A549 (cell line): Measurements from ENCODE around the gene SYNE4. TPM values are rescaled to one million over a fixed set of nuclear protein-coding genes. Genes with fewer than 3 reads are reported as not detected.
A peak's percentile ranks its signal among the peaks of the same experiment; 100 is the strongest.
"Not testable (repeated sequence)": the region's sequence is repeated elsewhere in the genome, so short reads cannot be mapped to it uniquely, and the experiment has no call there.

ENCODE experiments used
- ATAC-seq, 2 experiments: fragments of 200-7000 bp in 1 of 2; fragments of >200 bp in 1 of 2; cut with Nextera tagmentation in 1 of 2; cut with Tn5 transposase in 1 of 2; 3 replicates each; pipeline versions ENCODE4 v1.8.0 to v1.9.1; 2018 to 2020; ENCODE audit warnings: mild to moderate bottlenecking in 1 of 2, moderate library complexity in 1 of 2
- CTCF ChIA-PET: fragments of 300-600 bp; sonication (Branson Sonifier 250); formaldehyde crosslinking; extraction: SDS; loops from one replicate; lab custom pipeline; 2021; ENCODE audit warnings: antibody characterized with exemption, inconsistent platforms; lab: Yijun Ruan, JAX
- POLR2A ChIA-PET: fragments of 350-600 bp; formaldehyde crosslinking; extraction: SDS; loops from one replicate; lab custom pipeline; 2021; ENCODE audit warnings: antibody characterized with exemption, inconsistent platforms; lab: Yijun Ruan, JAX
- DNase-seq, 2 experiments: peaks; one replicate each; pipeline versions ENCODE4 v3.0.0 to v3.0.0-alpha.2; 2011 to 2016; ENCODE audit warnings: low read depth in 1 of 2, low spot score in 1 of 2
- FAIRE-seq: peaks from 2 replicates; lab custom pipeline; 2011; peaks lifted over from hg19 to GRCh38; lab: Jason Lieb, UNC
- H3K27ac ChIP-seq, 2 experiments: fragments of >200 bp; sonication (Bioruptor Twin); formaldehyde crosslinking; 3 replicates each; pipeline ENCODE4 v1.5.1; 2016 to 2017
- H3K4me1 ChIP-seq: fragments of >200 bp; sonication (Bioruptor Twin); formaldehyde crosslinking; 3 replicates; pipeline ENCODE4 v1.6.1; 2016
- H3K4me2 ChIP-seq: fragments of >200 bp; sonication (Bioruptor Twin); formaldehyde crosslinking; 3 replicates; pipeline ENCODE4 v1.6.1; 2016
- H3K4me3 ChIP-seq: fragments of >200 bp; sonication (Bioruptor Twin); formaldehyde crosslinking; 3 replicates; pipeline ENCODE4 v1.5.1; 2016
- H3K9me3 ChIP-seq: fragments of >200 bp; sonication (Bioruptor Twin); formaldehyde crosslinking; 3 replicates; pipeline ENCODE4 v1.6.1; 2016
- CBX2 ChIP-seq: fragments of 200-600 bp; sonication (generic); IDR thresholded peaks from 2 replicates; pipeline ENCODE4 v1.6.1; 2016; ENCODE audit warnings: low read depth, mild to moderate bottlenecking, borderline replicate concordance
- CEBPB ChIP-seq, 2 experiments: fragments of >200 bp in 1 of 2; sonication (Bioruptor Twin) in 1 of 2; formaldehyde crosslinking in 1 of 2; IDR thresholded peaks; 2 replicates each; pipeline ENCODE4 v1.6.1; 2012 to 2016
- EHF ChIP-seq: fragments of 250-450 bp; sonication (Bioruptor Pico); IDR thresholded peaks from 2 replicates; pipeline ENCODE4 v1.5.0; 2020; ENCODE audit warnings: mild to moderate bottlenecking
- FOSB ChIP-seq: fragments of 250-450 bp; sonication (Bioruptor Pico); IDR thresholded peaks from 2 replicates; pipeline ENCODE4 v1.5.0; 2020; ENCODE audit warnings: mild to moderate bottlenecking, moderate library complexity
- FOSL2 ChIP-seq, 2 experiments: fragments of 450-650 bp in 1 of 2; fragments of >200 bp in 1 of 2; sonication (Bioruptor Twin) in 1 of 2; formaldehyde crosslinking; IDR thresholded peaks; 2 replicates each; pipeline versions ENCODE4 v1.5.0 to v1.6.1; 2016 to 2020; ENCODE audit warnings: mild to moderate bottlenecking in 1 of 2, moderate library complexity in 1 of 2
- HOXA7 ChIP-seq: fragments of 250-450 bp; sonication (Bioruptor Pico); IDR thresholded peaks from 2 replicates; pipeline ENCODE4 v1.5.0; 2020; ENCODE audit warnings: mild to moderate bottlenecking, moderate library complexity
- JUNB ChIP-seq: fragments of >200 bp; sonication (Bioruptor Twin); formaldehyde crosslinking; IDR thresholded peaks from 2 replicates; pipeline ENCODE4 v1.6.1; 2016
- NPAS2 ChIP-seq: fragments of 250-450 bp; sonication (Bioruptor Pico); IDR thresholded peaks from 2 replicates; pipeline ENCODE4 v1.8.0; 2022; ENCODE audit warnings: mild to moderate bottlenecking, moderate library complexity, borderline replicate concordance
- NR3C1 ChIP-seq: fragments of >200 bp; sonication (Bioruptor Twin); formaldehyde crosslinking; IDR thresholded peaks from 3 replicates; pipeline ENCODE4 v1.6.1; 2017
- PBX3 ChIP-seq: IDR thresholded peaks from 2 replicates; pipeline ENCODE4 v1.6.1; 2012
- RAD21 ChIP-seq, 2 experiments: fragments of >200 bp in 1 of 2; sonication (Bioruptor Twin) in 1 of 2; formaldehyde crosslinking in 1 of 2; IDR thresholded peaks in 1 of 2; conservative IDR thresholded peaks in 1 of 2; 2 replicates in 1 of 2; 3 replicates in 1 of 2; pipeline ENCODE4 v1.6.1; 2012 to 2018; ENCODE audit warnings: inconsistent platforms in 1 of 2
- RFX5 ChIP-seq: fragments of 450-650 bp; IDR thresholded peaks from 2 replicates; pipeline ENCODE4 v1.7.1; 2014; ENCODE audit warnings: antibody characterized with exemption, mild to moderate bottlenecking, moderate library complexity
- ZSCAN20 ChIP-seq: fragments of 250-450 bp; sonication (Bioruptor Pico); IDR thresholded peaks from 2 replicates; pipeline ENCODE4 v1.8.0; 2022; ENCODE audit warnings: mild to moderate bottlenecking, moderate library complexity
- WGBS: methylation state at CpG from one replicate; pipeline ENCODE4 v1.1.6; 2017; ENCODE audit errors: missing lambda C conversion rate; 5-methylcytosine and 5-hydroxymethylcytosine counted together
- polyA plus RNA-seq, 4 experiments: library from polyadenylated mRNA; depleted of rRNA in 3 of 4; stranded (reverse); fragments of >200 nt; fragmentation: RNase III in 1 of 4; extraction: RNeasy Plus Mini Kit Qiagen cat#74134 plus additional on column Dnase treatment in 1 of 4; gene quantifications; 2 replicates in 3 of 4; 3 replicates in 1 of 4; pipeline ENCODE4 v1.2.3, GENCODE V29; 2011 to 2017

Gene SYNE4
- polyA plus RNA-seq, 2 of the 4 experiments (the other 2 are of a cell fraction) = 0.37 to 0.56 TPM

GRCh38 chr19:36046443-36047050 is 37.9 kb upstream of the SYNE4 start:
- CTCF ChIA-PET = interaction anchor here (1.5 to 1.6 kb wide), 2 partner anchors 10 to 17 kb away, joined by 4 to 5 read pairs; no protein-coding TSS in a partner anchor
- no peak for DNase-seq

GRCh38 chr19:36043952-36044351 is 35.3 kb upstream of the SYNE4 start:
- POLR2A ChIA-PET = interaction anchor here (2.0 kb wide), 1 partner anchor 10 kb away, joined by 5 read pairs; the partner anchor contains the start of gene THAP8
- CTCF ChIA-PET = interaction anchor here (0.8 to 1.7 kb wide), 4 partner anchors 16 to 69 kb away, joined by 3 to 6 read pairs (median 3); no protein-coding TSS in a partner anchor
- no peak overlapping the region for H3K4me3 ChIP-seq
- peak; percentile 86 for FAIRE-seq
- H3K9me3 ChIP-seq = no peaks in the 10 kb centered on the region
- H3K27ac ChIP-seq = no peak overlapping the region
- peaks cover 20% of the 10 kb centered on the region for H3K4me1 ChIP-seq
- no peak for DNase-seq
- TF ChIP-seq NPAS2 (CRISPR knock-in tag) (no peak), RAD21 (conservative IDR thresholded peaks at IDR 0.05 in 1 of 2, IDR thresholded peaks at IDR 0.05 in 1 of 2) (no peak), EHF (no peak), PBX3 (no peak), CBX2 (no peak), HOXA7 (CRISPR knock-in tag) (no peak), RFX5 (no peak), ZSCAN20 (CRISPR knock-in tag) (no peak)
- ATAC-seq = no peak
- 92% methylated on average over 2 of the region's 2 CpGs for WGBS
- no peak overlapping the region for H3K4me2 ChIP-seq

More at GRCh38 chr19:36046443-36047050, 37.9 kb upstream of the SYNE4 start:
- WGBS = 87% methylated on average over 5 of the region's 5 CpGs
- H3K4me1 ChIP-seq = peaks cover 12% of the 10 kb centered on the region
- H3K27ac ChIP-seq = no peak overlapping the region
- H3K4me2 ChIP-seq = no peak overlapping the region
- H3K9me3 ChIP-seq = no peaks in the 10 kb centered on the region
- TF ChIP-seq NR3C1 (no peak), FOSB (no peak)
- POLR2A ChIA-PET = no interaction called here
- ATAC-seq = no peak
- FAIRE-seq = peak; percentile 67
- no peak overlapping the region for H3K4me3 ChIP-seq

- no peak overlapping the region for H3K4me3 ChIP-seq
- POLR2A ChIA-PET = interaction anchor here (0.7 to 1.2 kb wide), 3 partner anchors 12 to 72 kb away, joined by 4 to 8 read pairs (median 5); partner anchors contain the start of genes ALKBH6 and THAP8
- peak overlapping the region; percentile 54 for H3K4me2 ChIP-seq
- CTCF ChIA-PET = interaction anchor here (0.7 to 1.2 kb wide), 3 partner anchors 13 to 95 kb away, joined by 3 read pairs; no protein-coding TSS in a partner anchor
- TF ChIP-seq JUNB (no peak), FOSL2 (IDR thresholded peaks at IDR 0.05) (no peak), FOSL2 (CRISPR knock-in tag; IDR thresholded peaks at IDR 0.05) (no peak), CEBPB (IDR thresholded peaks at IDR 0.05) (peak; percentile 56 to 77; a peak in 3 of 4 replicates), PBX3 (no peak)
- FAIRE-seq = no peak
- peak; percentile 65 to 74; a peak in 5 of 6 replicates for ATAC-seq
- peak overlapping the region; percentile 50 to 58; a peak in 5 of 6 replicates for H3K27ac ChIP-seq
- H3K9me3 ChIP-seq = no peaks in the 10 kb centered on the region
- peaks cover 20% of the 10 kb centered on the region for H3K4me1 ChIP-seq
- peak in 1 of 2 experiments; percentile 72 for DNase-seq
- WGBS = 17% methylated on average over 3 of the region's 3 CpGs
Measured at GRCh38 chr19:36041831-36042230, 33.2 kb upstream of the SYNE4 start.

- 85% methylated on average over 6 of the region's 6 CpGs for WGBS
- Histone ChIP-seq H3K4me2 (peak overlapping the region; percentile 54), H3K27ac (peak overlapping the region; percentile 41 to 58; a peak in 5 of 6 replicates), H3K4me1 (peaks cover 20% of the 10 kb centered on the region)
- POLR2A ChIA-PET = interaction anchor here (1.2 kb wide), 1 partner anchor 27 kb away, joined by 5 read pairs; the partner anchor contains the start of gene ALKBH6
- ATAC-seq, H3K9me3 ChIP-seq, H3K4me3 ChIP-seq, DNase-seq, FAIRE-seq: not testable (repeated sequence)
- TF ChIP-seq CEBPB (IDR thresholded peaks at IDR 0.05) = peak; percentile 95 to 97
- CTCF ChIA-PET = interaction anchor here (0.6 to 2.6 kb wide), 4 partner anchors 12 to 109 kb away, joined by 3 to 10 read pairs (median 3); no protein-coding TSS in a partner anchor
Measured at GRCh38 chr19:36041092-36041491, 32.5 kb upstream of the SYNE4 start.
